Activated CD8-positive, alpha-beta memory T cell treated with anti-CD3 and anti-CD28 coated beads, Interleukin-2, amount 10 ng/mL, durations not matched to agents 7 days and 5 days (primary cell): ENCODE data around the gene TNRC6A. TPM values are rescaled to one million over a fixed set of nuclear protein-coding genes. Genes with fewer than 3 reads are reported as not detected.

Experiments used
- ATAC-seq: fragments of 150-1000 bp; cut with Tn5 transposase; one replicate; pipeline ENCODE4 v1.10.0; 2021; ENCODE audit warnings: moderate library complexity
- CTCF ChIA-PET: fragments of 350-600 bp; sonication (Branson Sonifier 250); formaldehyde crosslinking; loops from one replicate; lab custom pipeline; 2021; ENCODE audit warnings: antibody characterized with exemption; lab: Charles Lee
- DNase-seq: peaks from one replicate; pipeline ENCODE4 v3.0.0-alpha.2; 2020
- H3K27ac Mint-ChIP-seq: one replicate; pipeline ENCODE4 v1.8.0; 2021; ENCODE audit warnings: mild to moderate bottlenecking, mixed read lengths
- H3K27me3 Mint-ChIP-seq: one replicate; pipeline ENCODE4 v1.8.0; 2021; ENCODE audit warnings: mixed read lengths
- H3K36me3 Mint-ChIP-seq: one replicate; pipeline ENCODE4 v1.8.0; 2021; ENCODE audit warnings: mild to moderate bottlenecking, mixed read lengths
- H3K4me1 Mint-ChIP-seq: one replicate; pipeline ENCODE4 v1.8.0; 2021; ENCODE audit warnings: mixed read lengths
- H3K4me3 Mint-ChIP-seq: one replicate; pipeline ENCODE4 v1.8.0; 2021; ENCODE audit warnings: mild to moderate bottlenecking, moderate library complexity, mixed read lengths
- H3K9me3 Mint-ChIP-seq: one replicate; pipeline ENCODE4 v1.8.0; 2022; ENCODE audit warnings: low read depth, mixed read lengths
- total RNA-seq, 2 experiments: library from RNA; stranded (reverse); gene quantifications; one replicate each; pipeline ENCODE4 v1.2.3, GENCODE V29; 2021

The TNRC6A gene
- total RNA-seq: 10 to 100 TPM; 38.9 to 39.6 TPM

- H3K27me3 Mint-ChIP-seq: no peaks in the 10 kb centered on the region
- CTCF ChIA-PET: interaction anchor here (0.9 kb wide), 1 partner anchor 8 kb away, joined by 4 read pairs; no protein-coding TSS in a partner anchor
- H3K27ac Mint-ChIP-seq: peak within 1 kb of the TSS; percentile 99
- peak within 1 kb of the TSS; percentile 92 for H3K4me3 Mint-ChIP-seq
- peak; percentile 78 for ATAC-seq
- peaks cover 22% of the 10 kb centered on the region for H3K36me3 Mint-ChIP-seq
- H3K9me3 Mint-ChIP-seq: no peaks in the 10 kb centered on the region
- H3K4me1 Mint-ChIP-seq: peaks cover 32% of the 10 kb centered on the region
- peak; percentile 85 for DNase-seq
Observed at GRCh38 chr16:24729243-24729950, at the start of gene TNRC6A. Gene TNRC6A (plus strand): TSS chr16:24729651. CDS start chr16:24729842, 191 bp downstream.

- DNase-seq (no peak), ATAC-seq (no peak)
- CTCF ChIA-PET: no interaction called here
- Mint-ChIP-seq H3K36me3 (no peaks in the 10 kb centered on the region), H3K4me1 (no peaks in the 10 kb centered on the region), H3K27me3 (no peaks in the 10 kb centered on the region), H3K4me3 (no peak overlapping the region), H3K27ac (no peak overlapping the region), H3K9me3 (no peaks in the 10 kb centered on the region)
Observed at GRCh38 chr16:24681793-24682192, 47.7 kb upstream of the TNRC6A start.

GRCh38 chr16:24683250-24683649 is 46.2 kb upstream of the TNRC6A start:
- CTCF ChIA-PET: no interaction called here
- Mint-ChIP-seq H3K27ac (no peak overlapping the region), H3K9me3 (no peaks in the 10 kb centered on the region), H3K27me3 (no peaks in the 10 kb centered on the region), H3K4me1 (no peaks in the 10 kb centered on the region), H3K4me3 (no peak overlapping the region), H3K36me3 (no peaks in the 10 kb centered on the region)
- ATAC-seq: no peak
- DNase-seq: no peak

GRCh38 chr16:24683847-24684493 is 45.5 kb upstream of the TNRC6A start:
- CTCF ChIA-PET: no interaction called here
- no peaks in the 10 kb centered on the region for H3K9me3 Mint-ChIP-seq
- no peak for ATAC-seq
- DNase-seq: no peak
- H3K4me1 Mint-ChIP-seq: no peaks in the 10 kb centered on the region
- no peak overlapping the region for H3K4me3 Mint-ChIP-seq
- no peaks in the 10 kb centered on the region for H3K27me3 Mint-ChIP-seq
- no peaks in the 10 kb centered on the region for H3K36me3 Mint-ChIP-seq
- no peak overlapping the region for H3K27ac Mint-ChIP-seq

- H3K4me3 Mint-ChIP-seq: no peak overlapping the region
- ATAC-seq (no peak), DNase-seq (no peak)
- CTCF ChIA-PET: no interaction called here
- no peaks in the 10 kb centered on the region for H3K36me3 Mint-ChIP-seq
- H3K4me1 Mint-ChIP-seq: no peaks in the 10 kb centered on the region
- H3K9me3 Mint-ChIP-seq: no peaks in the 10 kb centered on the region
- no peak overlapping the region for H3K27ac Mint-ChIP-seq
- H3K27me3 Mint-ChIP-seq: peaks cover 4% of the 10 kb centered on the region
Observed at GRCh38 chr16:24685539-24686432, 43.7 kb upstream of the TNRC6A start.

GRCh38 chr16:24686678-24687077 is 42.8 kb upstream of the TNRC6A start:
- DNase-seq (no peak), ATAC-seq (no peak)
- H3K4me3 Mint-ChIP-seq: no peak overlapping the region
- H3K4me1 Mint-ChIP-seq: no peaks in the 10 kb centered on the region
- peaks cover 4% of the 10 kb centered on the region for H3K27me3 Mint-ChIP-seq
- CTCF ChIA-PET: no interaction called here
- no peaks in the 10 kb centered on the region for H3K36me3 Mint-ChIP-seq
- H3K9me3 Mint-ChIP-seq: no peaks in the 10 kb centered on the region
- no peak overlapping the region for H3K27ac Mint-ChIP-seq

GRCh38 chr16:24688359-24688758 is 41.1 kb upstream of the TNRC6A start:
- no peak for DNase-seq
- H3K9me3 Mint-ChIP-seq: no peaks in the 10 kb centered on the region
- H3K36me3 Mint-ChIP-seq: no peaks in the 10 kb centered on the region
- H3K27me3 Mint-ChIP-seq: peaks cover 4% of the 10 kb centered on the region
- no peak overlapping the region for H3K4me3 Mint-ChIP-seq
- ATAC-seq: no peak
- CTCF ChIA-PET: no interaction called here
- H3K27ac Mint-ChIP-seq: no peak overlapping the region
- H3K4me1 Mint-ChIP-seq: no peaks in the 10 kb centered on the region

GRCh38 chr16:24689128-24689527 is 40.3 kb upstream of the TNRC6A start:
- Mint-ChIP-seq H3K36me3 (no peaks in the 10 kb centered on the region), H3K4me3 (no peak overlapping the region), H3K4me1 (no peaks in the 10 kb centered on the region), H3K9me3 (no peaks in the 10 kb centered on the region), H3K27ac (no peak overlapping the region), H3K27me3 (peaks cover 4% of the 10 kb centered on the region)
- no peak for ATAC-seq
- CTCF ChIA-PET: no interaction called here
- DNase-seq: no peak

- Mint-ChIP-seq H3K27me3 (peaks cover 4% of the 10 kb centered on the region), H3K4me3 (no peak overlapping the region), H3K4me1 (no peaks in the 10 kb centered on the region), H3K36me3 (no peaks in the 10 kb centered on the region), H3K27ac (no peak overlapping the region), H3K9me3 (no peaks in the 10 kb centered on the region)
- no peak for ATAC-seq
- CTCF ChIA-PET: no interaction called here
- no peak for DNase-seq
Observed at GRCh38 chr16:24692854-24693253, 36.6 kb upstream of the TNRC6A start.

GRCh38 chr16:24694931-24695330 is 34.5 kb upstream of the TNRC6A start:
- no peak for DNase-seq

GRCh38 chr16:24696699-24697098 is 32.8 kb upstream of the TNRC6A start:
- H3K36me3 Mint-ChIP-seq: no peaks in the 10 kb centered on the region
- peaks cover 8% of the 10 kb centered on the region for H3K27me3 Mint-ChIP-seq
- no peak overlapping the region for H3K4me3 Mint-ChIP-seq
- ATAC-seq (no peak), DNase-seq (no peak)
- no peak overlapping the region for H3K27ac Mint-ChIP-seq
- H3K9me3 Mint-ChIP-seq: no peaks in the 10 kb centered on the region
- H3K4me1 Mint-ChIP-seq: peaks cover 2% of the 10 kb centered on the region
- CTCF ChIA-PET: no interaction called here

More at GRCh38 chr16:24694931-24695330, 34.5 kb upstream of the TNRC6A start:
- Mint-ChIP-seq H3K4me1 (no peaks in the 10 kb centered on the region), H3K36me3 (no peaks in the 10 kb centered on the region), H3K27ac (no peak overlapping the region), H3K4me3 (no peak overlapping the region), H3K27me3 (peaks cover 3% of the 10 kb centered on the region), H3K9me3 (no peaks in the 10 kb centered on the region)
- CTCF ChIA-PET: interaction anchor here (0.7 kb wide), 2 partner anchors 21 to 191 kb away, joined by 3 to 4 read pairs; no protein-coding TSS in a partner anchor
- ATAC-seq: no peak

GRCh38 chr16:24698308-24698707 is 31.1 kb upstream of the TNRC6A start:
- Mint-ChIP-seq H3K36me3 (no peaks in the 10 kb centered on the region), H3K4me3 (no peak overlapping the region)
- CTCF ChIA-PET: no interaction called here

GRCh38 chr16:24699151-24699723 is 30.2 kb upstream of the TNRC6A start:
- no peak for ATAC-seq

More at GRCh38 chr16:24698308-24698707, 31.1 kb upstream of the TNRC6A start:
- DNase-seq (no peak), ATAC-seq (no peak)
- H3K9me3 Mint-ChIP-seq: no peaks in the 10 kb centered on the region
- H3K4me1 Mint-ChIP-seq: peaks cover 3% of the 10 kb centered on the region
- peaks cover 9% of the 10 kb centered on the region for H3K27me3 Mint-ChIP-seq
- no peak overlapping the region for H3K27ac Mint-ChIP-seq

More at GRCh38 chr16:24699151-24699723, 30.2 kb upstream of the TNRC6A start:
- H3K9me3 Mint-ChIP-seq: no peaks in the 10 kb centered on the region
- no peak for DNase-seq
- H3K4me3 Mint-ChIP-seq: no peak overlapping the region
- no peak overlapping the region for H3K27ac Mint-ChIP-seq
- H3K27me3 Mint-ChIP-seq: peaks cover 9% of the 10 kb centered on the region
- H3K36me3 Mint-ChIP-seq: no peaks in the 10 kb centered on the region
- peaks cover 3% of the 10 kb centered on the region for H3K4me1 Mint-ChIP-seq
- CTCF ChIA-PET: interaction anchor here (0.7 kb wide), 1 partner anchor 133 kb away, joined by 3 read pairs; no protein-coding TSS in a partner anchor
